Hematopoietic multipotent progenitor cell treated with erythropoietin and hydrocortisone succinate and interleukin-3 and kit ligand, for 17 days (in vitro differentiated cells): ENCODE measurements around the gene DOCK1.

Experiments
- DNase-seq: peaks from one replicate; pipeline ENCODE4 v3.0.0-alpha.2; 2015; ENCODE audit warnings: low spot score

Gene DOCK1

GRCh38 chr10:127428385-127428980 is 523.3 kb downstream of the DOCK1 start:
- DNase-seq = no peak

- DNase-seq = no peak
Measured at GRCh38 chr10:127429601-127430312, 524.5 kb downstream of the DOCK1 start.

- no peak for DNase-seq
Measured at GRCh38 chr10:127431525-127431924, 526.3 kb downstream of the DOCK1 start.

- DNase-seq = no peak
Measured at GRCh38 chr10:127434006-127434405, 528.8 kb downstream of the DOCK1 start.

- no peak for DNase-seq
Measured at GRCh38 chr10:127435246-127435645, 530.0 kb downstream of the DOCK1 start.

- DNase-seq = no peak
Measured at GRCh38 chr10:127440371-127440770, 535.1 kb downstream of the DOCK1 start.

GRCh38 chr10:127441350-127442219 is 536.4 kb downstream of the DOCK1 start:
- no peak for DNase-seq

GRCh38 chr10:127442220-127442525 is 536.9 kb downstream of the DOCK1 start:
- no peak for DNase-seq

GRCh38 chr10:127444155-127444554 is 538.9 kb downstream of the DOCK1 start:
- DNase-seq = no peak

GRCh38 chr10:127447197-127447596 is 542.0 kb downstream of the DOCK1 start:
- no peak for DNase-seq

GRCh38 chr10:127449490-127449889 is 544.3 kb downstream of the DOCK1 start:
- no peak for DNase-seq

GRCh38 chr10:127450644-127451043 is 545.4 kb downstream of the DOCK1 start:
- DNase-seq = no peak

- DNase-seq = no peak
Measured at GRCh38 chr10:127451628-127452027, 546.4 kb downstream of the DOCK1 start.

- no peak for DNase-seq
Measured at GRCh38 chr10:127452568-127452967, 547.3 kb downstream of the DOCK1 start.

- DNase-seq = no peak
Measured at GRCh38 chr10:127453706-127454105, 548.5 kb downstream of the DOCK1 start.

- DNase-seq = no peak
Measured at GRCh38 chr10:127456122-127456521, 550.9 kb downstream of the DOCK1 start.

GRCh38 chr10:127458016-127458810 is 553.0 kb downstream of the DOCK1 start:
- DNase-seq = no peak

GRCh38 chr10:127458829-127459228 is 553.6 kb downstream of the DOCK1 start:
- DNase-seq = no peak

- no peak for DNase-seq
Measured at GRCh38 chr10:127459918-127460317, 554.7 kb downstream of the DOCK1 start.

- DNase-seq = no peak
Measured at GRCh38 chr10:127462643-127463295, 557.5 kb downstream of the DOCK1 start.

GRCh38 chr10:127463548-127463947 is 558.3 kb downstream of the DOCK1 start:
- DNase-seq = no peak

GRCh38 chr10:127464561-127464960 is 559.3 kb downstream of the DOCK1 start:
- DNase-seq = no peak
